ENCODE results near the gene NLRC5.
A peak's percentile ranks its signal among the peaks of the same experiment; 100 is the strongest.

Gene NLRC5

GRCh38 chr16:57028086-57028485 lies 38.7 kb downstream of the NLRC5 start:
- no peak overlapping the region for H2BK120ac ChIP-seq (ENCODE audit: low read depth, low read length)
- peaks cover 0 to 20% (median 0%) of the 10 kb centered on the region in 3 experiments for H3K27me3 ChIP-seq (ENCODE audit: control insufficient read depth in 3 of 3, insufficient read depth in 3 of 3, low read depth in 1 of 3, low read length in 3 of 3)
- H3K36me3 ChIP-seq (replicated peaks in 1 of 2; ENCODE audit: control insufficient read depth in 2 of 2, insufficient read depth in 2 of 2, low read length in 2 of 2) = no peaks in the 10 kb centered on the region
- no peak overlapping the region for H3K27ac ChIP-seq (replicated peaks; ENCODE audit: low read length)
- H3K9me3 ChIP-seq (replicated peaks in 1 of 2; ENCODE audit: control insufficient read depth in 2 of 2, insufficient read depth in 1 of 2, low read depth in 1 of 2, low read length in 2 of 2) = no peaks in the 10 kb centered on the region
- peaks cover 0 to 2% of the 10 kb centered on the region in 2 donors for H3K4me1 ChIP-seq (ENCODE audit: control insufficient read depth in 2 of 2, insufficient read depth in 1 of 2, low read depth in 1 of 2, low read length in 2 of 2)
- no peak overlapping the region for H3K9ac ChIP-seq (ENCODE audit: low read depth, low read length, poor library complexity)
- H3K18ac ChIP-seq (ENCODE audit: low read length) = no peak overlapping the region
- H3K4me3 ChIP-seq (ENCODE audit: low read length in 2 of 2) = no peak overlapping the region
- H2BK5ac ChIP-seq (ENCODE audit: low read length) = no peak overlapping the region
- no peak overlapping the region for H2BK15ac ChIP-seq (ENCODE audit: low read length)
- WGBS, 2 donors (ENCODE audit: extremely low coverage in 2 of 2, insufficient read length in 2 of 2, insufficient replicate concordance in 1 of 2) = no CpG with 5 or more reads among the region's 4 CpGs
- H2BK12ac ChIP-seq (ENCODE audit: low read length) = no peak overlapping the region
- no peak overlapping the region for H3K23ac ChIP-seq (ENCODE audit: low read depth, low read length, poor library complexity)
- no peak overlapping the region for H3K14ac ChIP-seq (ENCODE audit: low read length)
- no peak overlapping the region for H3K4me2 ChIP-seq (ENCODE audit: insufficient read depth, low read length, poor library complexity, severe bottlenecking)
- no peak for DNase-seq (ENCODE audit: low spot score)
- no peaks in the 10 kb centered on the region for H3K79me1 ChIP-seq (ENCODE audit: low read depth, low read length)
- no peak overlapping the region for H4K8ac ChIP-seq (ENCODE audit: low read depth, low read length)
- no peak overlapping the region for H4K91ac ChIP-seq (ENCODE audit: low read depth, low read length, poor library complexity)
- H3K4ac ChIP-seq (ENCODE audit: low read length) = no peak overlapping the region
- no peak overlapping the region for H2AK5ac ChIP-seq (ENCODE audit: low read depth, low read length)
- H2AFZ ChIP-seq (ENCODE audit: low read length) = no peak overlapping the region

GRCh38 chr16:57029161-57030160 lies 40.1 kb downstream of the NLRC5 start:
- Histone ChIP-seq H3K9ac (ENCODE audit: low read depth, low read length, poor library complexity) (peak overlapping the region; percentile 22), H2BK15ac (ENCODE audit: low read length) (no peak overlapping the region), H3K4ac (ENCODE audit: low read length) (no peak overlapping the region), H3K27me3 (ENCODE audit: control insufficient read depth in 3 of 3, insufficient read depth in 3 of 3, low read depth in 1 of 3, low read length in 3 of 3) (peaks cover 0 to 23% (median 0%) of the 10 kb centered on the region in 3 experiments), H3K4me3 (ENCODE audit: low read length in 2 of 2) (no peak overlapping the region), H2AK5ac (ENCODE audit: low read depth, low read length) (no peak overlapping the region), H3K36me3 (replicated peaks in 1 of 2; ENCODE audit: control insufficient read depth in 2 of 2, insufficient read depth in 2 of 2, low read length in 2 of 2) (no peaks in the 10 kb centered on the region), H3K4me1 (ENCODE audit: control insufficient read depth in 2 of 2, insufficient read depth in 1 of 2, low read depth in 1 of 2, low read length in 2 of 2) (peaks cover 0 to 2% of the 10 kb centered on the region in 2 donors), H3K14ac (ENCODE audit: low read length) (no peak overlapping the region), H2BK5ac (ENCODE audit: low read length) (no peak overlapping the region), H3K23ac (ENCODE audit: low read depth, low read length, poor library complexity) (no peak overlapping the region), H3K18ac (ENCODE audit: low read length) (peak overlapping the region; percentile 25), H3K4me2 (ENCODE audit: insufficient read depth, low read length, poor library complexity, severe bottlenecking) (no peak overlapping the region), H2BK12ac (ENCODE audit: low read length) (no peak overlapping the region), H3K79me1 (ENCODE audit: low read depth, low read length) (no peaks in the 10 kb centered on the region), H2AFZ (ENCODE audit: low read length) (no peak overlapping the region), H3K27ac (replicated peaks; ENCODE audit: low read length) (no peak overlapping the region), H2BK120ac (ENCODE audit: low read depth, low read length) (no peak overlapping the region), H3K9me3 (replicated peaks in 1 of 2; ENCODE audit: control insufficient read depth in 2 of 2, insufficient read depth in 1 of 2, low read depth in 1 of 2, low read length in 2 of 2) (no peaks in the 10 kb centered on the region), H4K91ac (ENCODE audit: low read depth, low read length, poor library complexity) (no peak overlapping the region), H4K8ac (ENCODE audit: low read depth, low read length) (no peak overlapping the region)
- no peak for DNase-seq (ENCODE audit: low spot score)
- WGBS, 2 donors (ENCODE audit: extremely low coverage in 2 of 2, insufficient read length in 2 of 2, insufficient replicate concordance in 1 of 2) = no CpG with 5 or more reads among the region's 16 CpGs

GRCh38 chr16:57030346-57030902 lies 41.1 kb downstream of the NLRC5 start:
- Histone ChIP-seq H3K18ac (ENCODE audit: low read length) (no peak overlapping the region), H2AFZ (ENCODE audit: low read length) (no peak overlapping the region), H3K79me1 (ENCODE audit: low read depth, low read length) (no peaks in the 10 kb centered on the region), H3K23ac (ENCODE audit: low read depth, low read length, poor library complexity) (no peak overlapping the region), H3K9ac (ENCODE audit: low read depth, low read length, poor library complexity) (no peak overlapping the region), H3K14ac (ENCODE audit: low read length) (no peak overlapping the region), H2BK15ac (ENCODE audit: low read length) (no peak overlapping the region), H2BK120ac (ENCODE audit: low read depth, low read length) (no peak overlapping the region), H3K27me3 (ENCODE audit: control insufficient read depth in 3 of 3, insufficient read depth in 3 of 3, low read depth in 1 of 3, low read length in 3 of 3) (peaks cover 0 to 30% (median 0%) of the 10 kb centered on the region in 3 experiments), H4K8ac (ENCODE audit: low read depth, low read length) (no peak overlapping the region), H3K36me3 (replicated peaks in 1 of 2; ENCODE audit: control insufficient read depth in 2 of 2, insufficient read depth in 2 of 2, low read length in 2 of 2) (no peaks in the 10 kb centered on the region), H3K4ac (ENCODE audit: low read length) (no peak overlapping the region), H3K9me3 (replicated peaks in 1 of 2; ENCODE audit: control insufficient read depth in 2 of 2, insufficient read depth in 1 of 2, low read depth in 1 of 2, low read length in 2 of 2) (no peaks in the 10 kb centered on the region), H3K4me1 (ENCODE audit: control insufficient read depth in 2 of 2, insufficient read depth in 1 of 2, low read depth in 1 of 2, low read length in 2 of 2) (peaks cover 0 to 2% of the 10 kb centered on the region in 2 donors), H4K91ac (ENCODE audit: low read depth, low read length, poor library complexity) (no peak overlapping the region), H3K27ac (replicated peaks; ENCODE audit: low read length) (no peak overlapping the region), H2AK5ac (ENCODE audit: low read depth, low read length) (no peak overlapping the region), H3K4me3 (ENCODE audit: low read length in 2 of 2) (no peak overlapping the region), H2BK5ac (ENCODE audit: low read length) (no peak overlapping the region), H3K4me2 (ENCODE audit: insufficient read depth, low read length, poor library complexity, severe bottlenecking) (no peak overlapping the region), H2BK12ac (ENCODE audit: low read length) (no peak overlapping the region)
- no CpG with 5 or more reads among the region's 2 CpGs for WGBS, 2 donors (ENCODE audit: extremely low coverage in 2 of 2, insufficient read length in 2 of 2, insufficient replicate concordance in 1 of 2)
- no peak for DNase-seq (ENCODE audit: low spot score)

- no peaks in the 10 kb centered on the region for H3K9me3 ChIP-seq (replicated peaks in 1 of 2; ENCODE audit: control insufficient read depth in 2 of 2, insufficient read depth in 1 of 2, low read depth in 1 of 2, low read length in 2 of 2)
- no peak overlapping the region for H3K27ac ChIP-seq (replicated peaks; ENCODE audit: low read length)
- H3K4ac ChIP-seq (ENCODE audit: low read length) = no peak overlapping the region
- H2BK12ac ChIP-seq (ENCODE audit: low read length) = no peak overlapping the region
- H3K27me3 ChIP-seq (ENCODE audit: control insufficient read depth in 3 of 3, insufficient read depth in 3 of 3, low read depth in 1 of 3, low read length in 3 of 3) = peaks cover 0 to 32% (median 0%) of the 10 kb centered on the region in 3 experiments
- no peak overlapping the region for H3K4me2 ChIP-seq (ENCODE audit: insufficient read depth, low read length, poor library complexity, severe bottlenecking)
- no peaks in the 10 kb centered on the region for H3K36me3 ChIP-seq (replicated peaks in 1 of 2; ENCODE audit: control insufficient read depth in 2 of 2, insufficient read depth in 2 of 2, low read length in 2 of 2)
- H2BK15ac ChIP-seq (ENCODE audit: low read length) = no peak overlapping the region
- DNase-seq (ENCODE audit: low spot score) = no peak
- H2AFZ ChIP-seq (ENCODE audit: low read length) = no peak overlapping the region
- H3K14ac ChIP-seq (ENCODE audit: low read length) = no peak overlapping the region
- no CpG with 5 or more reads among the region's 4 CpGs for WGBS, 2 donors (ENCODE audit: extremely low coverage in 2 of 2, insufficient read length in 2 of 2, insufficient replicate concordance in 1 of 2)
- no peak overlapping the region for H2BK5ac ChIP-seq (ENCODE audit: low read length)
- H3K9ac ChIP-seq (ENCODE audit: low read depth, low read length, poor library complexity) = no peak overlapping the region
- H3K4me3 ChIP-seq (ENCODE audit: low read length in 2 of 2) = no peak overlapping the region
- H3K23ac ChIP-seq (ENCODE audit: low read depth, low read length, poor library complexity) = no peak overlapping the region
- H3K18ac ChIP-seq (ENCODE audit: low read length) = no peak overlapping the region
- H2BK120ac ChIP-seq (ENCODE audit: low read depth, low read length) = no peak overlapping the region
- no peak overlapping the region for H4K91ac ChIP-seq (ENCODE audit: low read depth, low read length, poor library complexity)
- no peak overlapping the region for H4K8ac ChIP-seq (ENCODE audit: low read depth, low read length)
- H3K79me1 ChIP-seq (ENCODE audit: low read depth, low read length) = no peaks in the 10 kb centered on the region
- peaks cover 0 to 2% of the 10 kb centered on the region in 2 donors for H3K4me1 ChIP-seq (ENCODE audit: control insufficient read depth in 2 of 2, insufficient read depth in 1 of 2, low read depth in 1 of 2, low read length in 2 of 2)
- H2AK5ac ChIP-seq (ENCODE audit: low read depth, low read length) = no peak overlapping the region
These were observed 41.8 kb downstream of the NLRC5 start for GRCh38 chr16:57031156-57031555.
